H1 (cell line): ENCODE results near the gene APOBEC3C. TPM values are rescaled to one million over a fixed set of nuclear protein-coding genes. Genes with fewer than 3 reads are reported as not detected.

Experiments used
- CTCF ChIA-PET: fragments of 300-600 bp; sonication (Branson Sonifier 250); formaldehyde crosslinking; loops from one replicate; lab custom pipeline; 2021; ENCODE audit not compliant: partially characterized antibody; lab: Charles Lee
- POLR2A ChIA-PET: fragments of 300-600 bp; sonication (Branson Sonifier 250); formaldehyde crosslinking; loops from one replicate; lab custom pipeline; 2021; ENCODE audit warnings: inconsistent platforms; ENCODE audit not compliant: partially characterized antibody; lab: Charles Lee
- DNase-seq, 2 experiments: peaks; one replicate each; pipeline versions ENCODE4 v3.0.0 to v3.0.0-alpha.2; 2010 to 2022; ENCODE audit warnings: low spot score in 2 of 2, low read depth in 1 of 2, mixed read lengths in 1 of 2
- FAIRE-seq: peaks from 2 replicates; lab custom pipeline; 2011; peaks lifted over from hg19 to GRCh38; lab: Jason Lieb, UNC
- H2AFZ ChIP-seq: 2 replicates; pipeline ENCODE4 v1.8.1; 2012; ENCODE audit warnings: low read length, inconsistent platforms
- H2AK5ac ChIP-seq: 2 replicates; pipeline ENCODE4 v1.6.1; 2013; ENCODE audit warnings: low read depth, low read length
- H2BK120ac ChIP-seq: replicated peaks from 2 replicates; pipeline ENCODE3; 2013; ENCODE audit warnings: low read depth, low read length, inconsistent platforms
- H2BK12ac ChIP-seq: 2 replicates; pipeline ENCODE4 v1.6.1; 2013; ENCODE audit warnings: low read depth, low read length
- H2BK15ac ChIP-seq: 2 replicates; pipeline ENCODE4 v1.6.1; 2013; ENCODE audit warnings: low read length
- H2BK20ac ChIP-seq: 2 replicates; pipeline ENCODE4 v1.6.1; 2013; ENCODE audit warnings: low read length
- H2BK5ac ChIP-seq: 2 replicates; pipeline ENCODE4 v1.6.1; 2013; ENCODE audit warnings: low read depth, low read length
- H3K14ac ChIP-seq: 2 replicates; pipeline ENCODE4 v1.6.1; 2013; ENCODE audit warnings: inconsistent platforms; ENCODE audit not compliant: insufficient read length
- H3K18ac ChIP-seq: 2 replicates; pipeline ENCODE4 v1.6.1; 2013; ENCODE audit warnings: low read length; ENCODE audit errors: extremely low read depth
- H3K23ac ChIP-seq: 2 replicates; pipeline ENCODE4 v1.6.1; 2013; ENCODE audit warnings: inconsistent platforms; ENCODE audit not compliant: insufficient read length
- H3K23me2 ChIP-seq: 2 replicates; pipeline ENCODE4 v1.6.1; 2013; ENCODE audit warnings: low read depth, low read length
- H3K27ac ChIP-seq: 2 replicates; pipeline ENCODE4 v1.6.1; 2011; ENCODE audit warnings: low read depth, low read length, inconsistent platforms
- H3K27me3 ChIP-seq, 4 experiments: replicated peaks in 1 of 4; 1 replicate in 1 of 4; 2 replicates in 3 of 4; pipeline versions ENCODE4 v1.6.1 to v1.8.1; 2011 to 2013; ENCODE audit warnings: low read length in 3 of 4, mild to moderate bottlenecking in 3 of 4, inconsistent platforms in 2 of 4, mixed read lengths in 2 of 4, moderate library complexity in 1 of 4; ENCODE audit not compliant: control insufficient read depth in 3 of 4, insufficient read depth in 3 of 4; ENCODE audit errors: extremely low read depth in 1 of 4
- H3K36me3 ChIP-seq, 4 experiments: 2 replicates each; pipeline versions ENCODE4 v1.6.1 to v1.8.1; 2011 to 2013; ENCODE audit warnings: mild to moderate bottlenecking in 4 of 4, low read length in 3 of 4, moderate library complexity in 2 of 4, control low read depth in 1 of 4, inconsistent platforms in 1 of 4; ENCODE audit not compliant: insufficient read depth in 4 of 4, control insufficient read depth in 2 of 4
- H3K4ac ChIP-seq: replicated peaks from 2 replicates; pipeline ENCODE3; 2013; ENCODE audit warnings: low read length, low read depth, mixed read lengths, inconsistent platforms; ENCODE audit not compliant: insufficient read length
- H3K4me1 ChIP-seq, 4 experiments: replicated peaks in 1 of 4; 1 replicate in 1 of 4; 2 replicates in 3 of 4; pipeline versions ENCODE4 v1.6.1 to v1.8.1; 2011 to 2013; ENCODE audit warnings: low read length in 3 of 4, inconsistent platforms in 2 of 4, mixed read lengths in 1 of 4; ENCODE audit not compliant: insufficient read depth in 4 of 4, control insufficient read depth in 3 of 4
- H3K4me2 ChIP-seq, 2 experiments: 2 replicates each; pipeline versions ENCODE4 v1.6.1 to v1.8.1; 2011 to 2013; ENCODE audit warnings: low read depth in 2 of 2, low read length in 2 of 2, control low read depth in 1 of 2, inconsistent platforms in 1 of 2, mild to moderate bottlenecking in 1 of 2; ENCODE audit not compliant: insufficient read depth in 1 of 2
- H3K4me3 ChIP-seq, 4 experiments: fragments of 200-600, 300-600 bp in 1 of 4; sonication (generic), shearing (Covaris generic), sonication (Bioruptor Twin) in 1 of 4; 2 replicates each; pipeline versions ENCODE4 v1.5.1 to v1.8.1; 2011 to 2016; ENCODE audit warnings: low read length in 4 of 4, low read depth in 3 of 4, control low read depth in 2 of 4, inconsistent platforms in 2 of 4, mild to moderate bottlenecking in 2 of 4, mixed read lengths in 1 of 4, moderate library complexity in 1 of 4; ENCODE audit not compliant: insufficient read depth in 2 of 4; ENCODE audit errors: extremely low read depth in 1 of 4
- H3K56ac ChIP-seq: replicated peaks from 2 replicates; pipeline ENCODE3; 2013; ENCODE audit warnings: low read depth, mild to moderate bottlenecking, mixed read lengths, low read length, inconsistent platforms; ENCODE audit not compliant: insufficient read length
- H3K79me1 ChIP-seq: 2 replicates; pipeline ENCODE4 v1.6.1; 2013; ENCODE audit warnings: low read depth, low read length, control low read depth
- H3K79me2 ChIP-seq, 2 experiments: 2 replicates each; pipeline versions ENCODE4 v1.6.1 to v1.8.1; 2012 to 2013; ENCODE audit warnings: low read length in 2 of 2, mild to moderate bottlenecking in 2 of 2, inconsistent platforms in 1 of 2; ENCODE audit not compliant: insufficient read depth in 2 of 2, control insufficient read depth in 1 of 2
- H3K9ac ChIP-seq, 4 experiments: replicated peaks in 1 of 4; 1 replicate in 1 of 4; 2 replicates in 3 of 4; pipeline versions ENCODE4 v1.6.1 to v1.8.1; 2011 to 2013; ENCODE audit warnings: low read depth in 3 of 4, low read length in 3 of 4, control low read depth in 2 of 4, mild to moderate bottlenecking in 2 of 4, moderate library complexity in 2 of 4, inconsistent platforms in 1 of 4; ENCODE audit errors: extremely low read depth in 1 of 4
- H3K9me3 ChIP-seq, 2 experiments: 2 replicates each; pipeline versions ENCODE4 v1.6.1 to v1.8.1; 2012 to 2013; ENCODE audit warnings: mild to moderate bottlenecking in 2 of 2, moderate library complexity in 2 of 2, control low read depth in 1 of 2, inconsistent platforms in 1 of 2, low read depth in 1 of 2, low read length in 1 of 2, mixed read lengths in 1 of 2; ENCODE audit not compliant: insufficient read depth in 2 of 2
- H4K20me1 ChIP-seq, 2 experiments: replicated peaks in 1 of 2; 2 replicates each; pipeline versions ENCODE3 to v1.8.1; 2011 to 2013; ENCODE audit warnings: inconsistent platforms in 2 of 2, low read length in 2 of 2, mild to moderate bottlenecking in 1 of 2; ENCODE audit not compliant: insufficient read depth in 2 of 2, control insufficient read depth in 1 of 2
- H4K5ac ChIP-seq: 2 replicates; pipeline ENCODE4 v1.6.1; 2013; ENCODE audit warnings: low read length, low read depth, mixed read lengths, inconsistent platforms; ENCODE audit not compliant: insufficient read length
- H4K8ac ChIP-seq: 2 replicates; pipeline ENCODE4 v1.8.0; 2013; ENCODE audit warnings: mild to moderate bottlenecking, moderate library complexity, low read length, inconsistent platforms; ENCODE audit not compliant: insufficient read depth; ENCODE audit errors: extremely low read depth
- H4K91ac ChIP-seq: replicated peaks from 2 replicates; pipeline ENCODE3; 2013; ENCODE audit warnings: low read length, mixed read lengths, inconsistent platforms; ENCODE audit not compliant: insufficient read length
- CHD1 ChIP-seq: IDR thresholded peaks from 2 replicates; pipeline ENCODE4 v1.6.1; 2012; ENCODE audit warnings: low read depth, low read length, improper control_type of control experiment
- CTCF ChIP-seq, 3 experiments: IDR thresholded peaks; 1 replicate in 2 of 3; 2 replicates in 1 of 3; pipeline versions ENCODE4 v1.5.1 to v1.6.1; 2011; ENCODE audit warnings: low read length in 3 of 3, mild to moderate bottlenecking in 3 of 3, inconsistent platforms in 2 of 3, low read depth in 1 of 3, moderate library complexity in 1 of 3; ENCODE audit not compliant: insufficient read depth in 1 of 3; ENCODE audit errors: control extremely low read depth in 1 of 3
- EP300 ChIP-seq, 2 experiments: IDR thresholded peaks; 1 replicate in 1 of 2; 2 replicates in 1 of 2; pipeline ENCODE4 v1.6.1; 2011 to 2012; ENCODE audit warnings: low read depth in 2 of 2, low read length in 2 of 2, mild to moderate bottlenecking in 2 of 2, borderline replicate concordance in 1 of 2, inconsistent platforms in 1 of 2, moderate library complexity in 1 of 2
- EZH2 ChIP-seq: fragments of 200-600 bp; sonication (generic); IDR thresholded peaks from 2 replicates; pipeline ENCODE4 v1.7.1; 2012; ENCODE audit warnings: low read depth, mild to moderate bottlenecking, moderate library complexity, low read length, inconsistent platforms; ENCODE audit not compliant: severe bottlenecking
- JUND ChIP-seq: IDR thresholded peaks from 2 replicates; pipeline ENCODE4 v1.6.1; 2011; ENCODE audit warnings: mild to moderate bottlenecking, improper control_type of control experiment, low read length
- KDM1A ChIP-seq: fragments of 200-600, 300-600 bp; sonication (generic); IDR thresholded peaks from 2 replicates; pipeline ENCODE4 v1.7.1; 2016; ENCODE audit warnings: mild to moderate bottlenecking, low read length, borderline replicate concordance
- MAX ChIP-seq: IDR thresholded peaks from 2 replicates; pipeline ENCODE4 v1.6.1; 2012; ENCODE audit warnings: inconsistent platforms
- SRF ChIP-seq: IDR thresholded peaks from 2 replicates; pipeline ENCODE4 v1.6.1; 2011; ENCODE audit warnings: mild to moderate bottlenecking, low read depth, low read length, moderate library complexity
- YY1 ChIP-seq: IDR thresholded peaks from 2 replicates; pipeline ENCODE4 v1.6.1; 2011; ENCODE audit warnings: low read depth, mild to moderate bottlenecking, low read length
- WGBS, 2 experiments: shearing (Covaris generic) in 1 of 2; methylation state at CpG; one replicate each; pipeline versions ENCODE4 v1.1.6 to v1.1.7; 2013 to 2015; ENCODE audit warnings: low lambda C conversion rate in 2 of 2, mixed read lengths in 2 of 2, inconsistent platforms in 1 of 2, low coverage in 1 of 2, missing lambda C conversion rate in 1 of 2; ENCODE audit not compliant: insufficient replicate concordance in 2 of 2, insufficient coverage in 1 of 2, insufficient read length in 1 of 2; ENCODE audit errors: extremely low coverage in 1 of 2, missing lambda C conversion rate in 1 of 2; 5-methylcytosine and 5-hydroxymethylcytosine counted together
- polyA plus RNA-seq, 7 experiments: library from polyadenylated mRNA; depleted of rRNA in 3 of 7; stranded (reverse) in 5 of 7; unstranded in 2 of 7; fragments of >200 nt in 5 of 7; fragments of 200-250 nt in 2 of 7; gene quantifications; 1 replicate in 5 of 7; 2 replicates in 1 of 7; 4 replicates in 1 of 7; pipeline versions ENCODE4 v1.2.1 to v1.2.3, GENCODE V29; 2011 to 2013; ENCODE audit warnings: missing spikeins in 2 of 7, mixed read lengths in 2 of 7
- total RNA-seq: library from RNA; stranded (reverse); fragmentation: NEBNext Ultra II Directional; extraction: Animal tissue kit (Norgen Biotek cat#: 25700); gene quantifications from 2 replicates; pipeline ENCODE4 v1.2.1, GENCODE V29; 2021

The APOBEC3C gene
- total and polyA plus RNA-seq, 2 of the 8 experiments (the other 6 are each of a cell fraction or from before 2014, with no cell fraction given) = 20.3 to 23.3 TPM

- no peak for DNase-seq
- Histone ChIP-seq H4K5ac (no peak overlapping the region), H3K14ac (no peak overlapping the region), H3K23ac (no peak overlapping the region), H3K9ac (no peak overlapping the region), H3K4me2 (no peak overlapping the region), H3K56ac (no peak overlapping the region), H3K27me3 (no peaks in the 10 kb centered on the region; a peak in 2 of 7 replicates), H3K4me1 (peaks cover 0 to 7% (median 2%) of the 10 kb centered on the region in 4 experiments; a peak in 3 of 7 replicates), H2BK15ac (0 out of 2 replicates have a peak overlapping the region, but pooled peaks have one; percentile 16), H3K79me1 (no peaks in the 10 kb centered on the region), H3K79me2 (no peaks in the 10 kb centered on the region), H3K36me3 (no peaks in the 10 kb centered on the region), H4K20me1 (no peaks in the 10 kb centered on the region), H3K23me2 (no peaks in the 10 kb centered on the region), H4K91ac (no peak overlapping the region), H4K8ac (no peak overlapping the region), H2BK20ac (no peak overlapping the region; the same call in 1 of the 2 replicates), H2AFZ (no peak overlapping the region), H3K4ac (no peak overlapping the region)
- ChIA-PET POLR2A (interaction anchor here (2.0 kb wide), 1 partner anchor 11 kb away, joined by 8 read pairs; the partner anchor contains the start of gene APOBEC3B), CTCF (interaction anchor here (0.6 to 7.1 kb wide), 12 partner anchors 12 to 338 kb away, joined by 3 to 63 read pairs (median 3); partner anchors contain the start of gene APOBEC3B)
- FAIRE-seq = no peak
- TF ChIP-seq SRF (no peak), EP300 (IDR thresholded peaks at IDR 0.05; ENCODE audit: borderline replicate concordance in 1 of 2, low read depth in 2 of 2, low read length in 2 of 2) (no peak), EZH2 (no peak), CTCF (IDR thresholded peaks at IDR 0.05; ENCODE audit: control extremely low read depth in 1 of 3, insufficient read depth in 1 of 3, low read depth in 1 of 3, low read length in 3 of 3) (no peak), YY1 (no peak), MAX (no peak), CHD1 (no peak), KDM1A (no peak), JUND (no peak)
- TF ChIP-seq, all 59 proteins: peak for 0
- Histone ChIP-seq H3K18ac (no peak overlapping the region), H3K9me3 (peaks cover 6 to 10% of the 10 kb centered on the region in 2 experiments; a peak in 3 of 4 replicates), H2AK5ac (no peak overlapping the region), H3K4me3 (no peak overlapping the region), H2BK5ac (no peak overlapping the region), H2BK12ac (peak overlapping the region; percentile 14; the same call in 1 of the 2 replicates), H3K27ac (no peak overlapping the region), H2BK120ac (no peak overlapping the region)
- 100% methylated on average over 5 of the region's 5 CpGs; no CpG with 5 or more reads in 1 of the 2 experiments for WGBS, 2 experiments
These were observed 42.9 kb upstream of the APOBEC3C start for GRCh38 chr22:38971202-38971601.
